NOMO-1 treated with DMSO at 0.1 percent for 48 hours (cell line): ENCODE data around the gene CFAP45.

Experiments used
- DNase-seq: peaks from one replicate; lab custom pipeline; 2025; ENCODE audit not compliant: unreplicated experiment; lab: John Stamatoyannopoulos, UW

Gene CFAP45, protein sequence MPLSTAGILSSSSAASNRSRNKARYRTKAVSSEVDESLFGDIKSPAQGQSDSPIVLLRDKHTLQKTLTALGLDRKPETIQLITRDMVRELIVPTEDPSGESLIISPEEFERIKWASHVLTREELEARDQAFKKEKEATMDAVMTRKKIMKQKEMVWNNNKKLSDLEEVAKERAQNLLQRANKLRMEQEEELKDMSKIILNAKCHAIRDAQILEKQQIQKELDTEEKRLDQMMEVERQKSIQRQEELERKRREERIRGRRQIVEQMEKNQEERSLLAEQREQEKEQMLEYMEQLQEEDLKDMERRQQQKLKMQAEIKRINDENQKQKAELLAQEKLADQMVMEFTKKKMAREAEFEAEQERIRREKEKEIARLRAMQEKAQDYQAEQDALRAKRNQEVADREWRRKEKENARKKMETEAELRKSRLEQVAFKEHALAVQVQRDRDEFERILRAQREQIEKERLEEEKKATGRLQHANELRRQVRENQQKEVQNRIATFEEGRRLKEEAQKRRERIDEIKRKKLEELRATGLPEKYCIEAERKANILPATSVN

DNA sequence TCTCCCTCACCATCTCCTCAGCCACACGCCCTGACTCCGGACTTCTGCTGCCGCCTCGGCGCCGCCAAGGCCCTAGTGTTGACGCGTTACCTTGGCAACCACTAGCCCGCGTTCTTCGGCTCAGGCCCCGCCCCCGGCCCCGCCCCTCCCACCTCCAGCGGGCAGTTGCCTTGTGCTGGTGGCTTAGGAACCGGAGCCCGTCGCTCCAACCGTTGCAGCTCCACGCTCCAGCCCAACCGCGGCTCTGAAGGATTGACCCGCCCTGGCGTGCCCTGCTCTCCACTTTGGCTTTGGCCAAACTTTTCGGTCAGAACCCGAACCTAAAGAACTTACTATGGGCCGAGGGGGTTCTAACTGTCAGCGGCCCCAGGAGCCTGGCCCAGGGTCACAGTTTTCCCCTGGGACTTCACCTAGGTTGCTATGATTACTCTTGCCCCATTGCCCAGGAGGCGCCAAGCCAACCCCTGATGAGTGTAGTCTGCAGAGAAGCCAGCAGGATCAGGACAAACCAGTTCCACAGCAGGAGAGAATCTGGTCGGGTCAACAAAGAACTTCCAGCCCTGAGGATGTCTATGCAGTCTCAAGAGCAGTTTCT lies at the start of gene CFAP45:
TSS of gene CFAP45 (minus strand) at position 80 of the 595 bp plus-strand sequence. CDS start at position 13, 67 bp downstream.
- DNase-seq, result peak; percentile 45

DNA sequence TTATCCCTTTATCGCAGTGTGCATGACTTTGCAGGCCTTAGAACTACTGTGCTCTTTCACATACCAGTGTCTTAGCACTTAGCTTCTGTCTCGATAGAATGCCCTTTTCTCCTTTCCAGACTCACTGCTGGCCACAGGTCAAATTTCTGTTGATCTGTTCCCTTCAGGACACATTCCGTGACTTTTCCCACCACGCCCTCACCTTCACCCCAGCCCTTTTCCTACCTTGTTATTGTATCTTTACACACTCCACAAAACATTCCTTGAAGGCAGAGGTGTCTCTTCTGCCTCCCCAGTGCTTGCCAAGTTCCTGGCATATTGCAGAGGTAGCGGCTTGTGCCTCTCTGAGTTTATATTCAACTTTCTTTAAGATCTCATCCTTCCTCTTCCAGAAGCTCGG lies 49.2 kb upstream of the CFAP45 start:
- no peak for DNase-seq

DNA sequence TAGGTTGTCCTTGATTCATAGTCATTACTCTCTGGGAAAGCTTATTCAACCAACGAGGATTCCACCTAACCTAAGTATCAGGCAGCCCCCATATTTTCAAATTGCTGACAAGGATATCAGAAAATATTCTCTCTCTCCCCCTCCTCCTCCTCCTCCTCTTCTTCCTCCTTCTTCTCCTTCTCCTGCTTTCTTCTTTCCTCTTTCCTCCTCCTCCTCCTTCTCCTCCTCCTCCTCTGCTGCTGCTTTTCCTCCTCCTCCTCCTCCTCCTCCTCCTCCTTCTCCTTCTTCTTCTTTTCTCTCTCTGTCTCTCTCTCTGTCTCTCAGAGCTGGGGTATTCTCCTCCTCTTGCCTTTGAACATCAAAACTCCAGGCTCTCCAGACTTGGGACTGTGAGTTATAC lies 48.0 kb upstream of the CFAP45 start:
- no peak for DNase-seq

- DNase-seq, result no peak
Observed at GRCh38 chr1:159946242-159947187, 46.5 kb upstream of the CFAP45 start.

GRCh38 chr1:159945483-159946241 lies 45.7 kb upstream of the CFAP45 start, which contains the start of gene IGSF9:
IGSF9 (minus strand) TSS chr1:159945613; CDS start chr1:159943454, 2,159 bp downstream.
- DNase-seq, result peak; percentile 40

- DNase-seq, result no peak
Observed at GRCh38 chr1:159944623-159945455, 44.9 kb upstream of the CFAP45 start.

DNA sequence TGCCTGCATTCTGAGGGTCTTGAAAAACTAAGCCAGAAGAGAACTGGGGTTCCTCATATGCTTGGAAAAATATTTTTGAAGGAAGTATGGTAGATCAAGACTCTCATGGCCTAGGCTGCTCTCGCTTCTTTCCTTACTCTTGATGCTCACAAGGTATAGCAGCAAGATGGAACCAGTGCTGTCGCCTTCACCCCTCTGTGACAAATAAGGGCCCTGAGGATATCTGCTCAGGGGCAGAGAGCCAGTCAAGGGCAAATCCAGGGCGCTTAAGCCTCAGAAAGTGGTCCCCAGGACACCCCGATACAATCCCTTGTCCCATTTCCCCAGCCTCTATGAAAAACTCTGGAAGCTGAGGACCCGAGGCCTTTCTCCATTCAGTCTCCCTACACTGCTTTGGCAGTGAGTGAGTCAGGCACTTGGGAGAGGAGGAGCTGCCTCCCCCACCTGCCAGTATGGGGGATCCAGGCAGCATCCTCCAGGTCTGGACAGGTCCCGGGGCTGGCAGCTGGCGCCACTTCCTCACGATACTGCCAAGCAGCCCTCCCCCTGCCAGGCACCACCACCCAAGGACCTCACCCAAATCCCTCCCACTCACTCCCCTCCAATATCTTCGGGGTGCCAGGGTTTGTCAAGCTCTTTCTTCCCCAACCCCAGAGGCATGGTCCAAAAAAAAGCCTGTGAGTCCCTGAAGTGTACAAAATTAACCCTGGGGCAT lies 44.1 kb upstream of the CFAP45 start:
- DNase-seq, result no peak

- no peak for DNase-seq
Observed at GRCh38 chr1:159943278-159943640, 43.3 kb upstream of the CFAP45 start.

DNA sequence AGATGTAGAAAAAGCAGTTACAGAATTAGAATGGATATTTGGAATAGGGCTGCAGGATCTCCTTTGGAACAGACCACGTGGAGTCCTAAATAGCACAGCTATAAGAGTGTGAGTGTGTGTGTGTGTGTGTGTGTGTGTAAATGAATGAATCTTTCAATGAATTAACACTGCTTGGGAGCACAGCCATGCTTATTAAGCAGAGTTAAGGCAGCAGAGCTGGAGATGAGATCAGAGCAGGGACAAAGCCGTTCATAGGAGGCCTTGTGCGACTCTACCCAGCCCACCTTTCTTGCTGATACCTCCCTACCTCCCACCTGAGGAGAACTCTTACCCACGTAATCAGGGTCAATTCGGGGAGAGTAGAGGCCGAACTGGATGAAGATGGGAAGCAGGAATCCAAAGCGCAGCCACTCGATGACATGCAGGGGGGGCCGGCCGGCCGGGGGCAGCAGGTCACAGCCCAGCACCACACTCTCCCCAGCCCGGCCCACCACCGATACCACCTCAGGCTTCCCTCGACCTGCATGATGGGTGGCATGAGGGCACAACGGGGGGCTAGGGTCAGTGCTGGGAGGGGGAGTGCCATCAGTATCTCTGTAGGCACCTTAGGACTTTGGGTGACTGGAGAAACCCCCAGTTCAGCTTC lies 42.8 kb upstream of the CFAP45 start:
- no peak for DNase-seq

DNA sequence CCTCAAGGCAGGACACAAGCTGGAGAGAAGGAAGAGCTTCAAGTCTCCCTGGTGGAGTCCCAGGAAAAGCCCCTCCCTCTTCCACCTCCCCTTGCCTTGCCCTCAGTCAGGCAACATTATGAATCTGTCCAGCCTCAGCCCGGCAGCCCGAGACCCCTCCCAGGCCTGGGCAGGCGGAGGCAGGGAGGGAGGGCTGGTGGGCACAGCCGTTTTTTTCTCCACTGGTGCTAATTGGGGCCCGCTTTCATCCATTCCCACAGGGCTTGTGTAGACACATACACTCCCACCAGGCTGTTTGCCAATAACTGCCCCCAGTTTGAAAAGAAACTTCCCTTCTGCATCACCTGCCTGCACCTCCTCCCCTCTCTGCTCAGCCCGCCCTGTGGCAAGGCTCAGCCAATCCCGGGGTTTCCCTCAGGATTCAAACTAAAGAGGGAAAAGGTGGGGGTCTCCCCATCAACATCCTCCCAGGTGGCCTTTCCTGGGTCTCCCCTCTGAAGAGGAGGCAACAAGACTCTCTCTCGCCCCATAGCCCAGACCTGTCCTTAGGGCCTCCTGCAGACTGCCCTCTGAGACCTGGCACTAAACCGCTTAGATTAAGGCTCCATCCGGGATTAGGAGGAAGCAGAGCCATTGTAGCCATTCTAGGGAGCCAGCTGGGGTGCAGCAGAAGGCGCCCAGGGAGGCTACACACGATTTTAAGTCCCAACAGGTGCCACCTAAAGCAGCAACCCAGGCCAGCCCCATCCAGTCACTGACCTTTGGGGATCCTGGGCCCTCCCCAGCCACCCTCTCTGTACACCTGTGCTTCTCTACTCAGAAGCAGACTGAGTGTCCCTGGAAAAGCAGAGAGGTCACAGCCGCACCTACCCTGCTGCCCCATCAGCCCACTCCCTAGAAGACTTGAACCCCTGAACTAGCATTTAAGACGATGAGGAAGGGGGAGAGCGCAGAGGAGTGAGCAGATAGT lies 41.9 kb upstream of the CFAP45 start:
- no peak for DNase-seq

DNA sequence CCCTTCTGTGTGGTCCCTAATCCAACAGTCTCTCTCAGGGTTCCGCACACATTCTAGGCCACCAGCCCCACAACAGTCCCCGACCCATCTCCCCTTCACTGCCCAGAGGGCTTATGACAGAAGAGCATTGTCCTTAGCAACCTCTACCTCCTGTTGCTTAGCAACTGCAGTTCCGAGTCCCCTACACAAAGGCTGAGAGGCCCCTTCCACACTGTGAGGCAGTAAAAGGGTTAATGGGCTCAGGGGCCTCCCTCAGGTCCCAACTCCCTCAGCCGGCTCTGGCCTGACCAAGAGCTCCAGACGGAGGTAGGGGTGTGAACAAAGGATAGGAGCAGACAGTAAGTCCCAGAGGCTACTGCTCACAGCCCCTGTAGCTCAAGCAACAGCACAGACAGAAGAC lies 41.2 kb upstream of the CFAP45 start:
- DNase-seq, result no peak

DNA sequence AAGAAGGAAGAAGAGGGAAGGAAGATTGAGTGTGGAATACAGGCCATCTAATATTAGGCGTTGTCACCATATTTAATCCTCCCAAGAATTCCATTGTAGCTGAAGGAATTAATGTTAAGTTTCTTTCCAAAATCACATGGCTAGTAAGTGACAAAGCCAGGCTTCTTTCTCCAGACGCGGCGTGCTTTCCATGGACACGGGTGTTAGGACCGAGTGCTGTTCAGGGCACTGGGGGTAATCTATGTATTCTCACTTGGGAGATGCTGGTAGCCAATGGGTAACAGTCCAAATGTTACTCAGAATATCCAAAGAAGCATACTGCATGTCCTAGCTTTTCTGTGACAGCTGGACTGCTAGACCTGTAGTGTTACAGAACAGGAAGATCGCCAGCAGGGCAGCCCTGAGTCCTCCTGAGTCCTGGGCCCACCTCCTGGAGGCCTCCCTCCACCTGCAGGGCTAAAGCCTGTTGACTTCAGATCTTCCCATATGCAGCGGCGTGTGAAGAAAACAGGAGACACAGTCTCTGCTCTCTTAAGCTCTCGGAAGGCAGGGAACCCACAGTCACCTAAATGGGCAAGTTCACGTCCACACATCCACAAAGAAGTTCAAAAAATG lies 40.1 kb upstream of the CFAP45 start:
- no peak for DNase-seq

- no peak for DNase-seq
Observed at GRCh38 chr1:159939678-159940002, 39.7 kb upstream of the CFAP45 start.

DNA sequence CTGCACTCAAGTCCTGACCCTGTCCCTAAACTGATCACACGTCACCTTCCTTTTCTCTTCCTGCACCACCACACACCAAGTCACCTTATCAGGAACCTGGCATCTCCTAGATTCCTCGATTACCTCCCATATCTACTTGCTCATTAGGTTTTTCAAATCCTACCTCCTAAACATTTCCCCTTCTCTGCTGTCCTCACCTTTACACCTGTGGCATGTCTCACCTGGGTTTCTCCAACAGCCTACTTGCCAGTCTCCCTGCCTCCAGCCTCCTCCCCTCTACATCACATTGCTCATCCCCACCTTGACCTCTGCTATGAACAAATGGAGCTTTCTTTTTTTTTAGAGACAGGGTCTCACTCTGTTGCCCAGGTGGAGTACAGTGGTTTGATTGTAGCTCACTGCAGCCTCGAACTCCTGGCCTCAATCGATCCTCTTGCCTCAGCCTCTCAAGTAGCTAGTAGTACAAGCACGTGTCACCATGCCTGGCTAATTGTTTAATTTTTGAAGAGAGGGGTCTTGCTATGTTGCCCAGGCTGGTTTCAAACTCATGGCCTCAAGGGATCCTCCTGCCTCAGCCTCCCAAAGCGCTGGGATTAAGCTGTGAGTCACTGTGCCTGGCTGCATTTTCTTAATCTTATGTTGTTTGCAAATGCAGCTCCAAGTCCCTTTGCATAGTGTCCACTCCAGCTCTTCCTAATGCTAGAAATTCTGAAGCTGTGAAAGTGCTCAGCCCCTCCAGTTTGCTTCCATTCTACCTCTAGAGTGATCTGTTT lies 39.1 kb upstream of the CFAP45 start:
- DNase-seq, result no peak

DNA sequence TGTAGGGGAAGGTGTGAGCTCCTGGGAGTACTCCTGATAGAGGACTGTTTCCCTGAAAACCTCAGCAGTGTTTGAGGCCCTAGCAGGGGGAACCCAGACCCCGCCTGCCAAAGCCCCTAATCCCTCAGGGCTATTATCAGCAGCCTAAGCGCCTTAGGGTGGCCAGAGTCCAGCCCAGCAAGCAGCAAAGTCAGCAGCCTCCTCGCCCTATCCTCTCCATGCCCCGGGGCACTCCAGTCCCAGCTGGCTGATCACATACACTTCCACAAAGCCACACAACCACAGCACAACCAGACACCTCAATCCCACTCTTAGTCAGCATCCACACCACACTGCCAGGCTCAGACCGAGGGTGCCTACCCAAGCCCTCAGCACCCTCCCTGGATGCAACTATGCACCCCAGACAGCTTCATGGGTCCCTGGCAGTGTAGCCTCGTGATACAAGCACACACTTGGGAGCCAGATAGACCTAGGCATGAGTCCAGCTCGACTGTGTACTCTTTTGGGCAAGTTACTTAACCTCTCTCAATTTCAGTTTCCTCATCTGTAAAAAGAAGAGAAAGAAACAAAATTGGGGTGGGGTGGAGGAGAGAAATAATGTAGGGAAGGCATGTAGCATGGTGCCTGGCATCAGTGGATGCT lies 38.4 kb upstream of the CFAP45 start:
- DNase-seq, result no peak
